ENCODE results near the gene TSPAN9.

Gene TSPAN9

GRCh38 chr12:3204143-3204542, 127.0 kb downstream of the TSPAN9 start:
- H3K27me3 ChIP-seq (ENCODE audit: control insufficient read depth, insufficient read depth, low read length, poor library complexity, severe bottlenecking): peaks cover 38% of the 10 kb centered on the region
- no peak overlapping the region for H3K27ac ChIP-seq (ENCODE audit: insufficient read depth, low read depth, low read length, poor library complexity, severe bottlenecking)
- H3K4me1 ChIP-seq (ENCODE audit: control insufficient read depth, insufficient read depth, low read length): peaks cover 63% of the 10 kb centered on the region
- no peaks in the 10 kb centered on the region for H3K9me3 ChIP-seq (ENCODE audit: control insufficient read depth, low read length)
- no peaks in the 10 kb centered on the region for H3K36me3 ChIP-seq (ENCODE audit: control insufficient read depth, insufficient read depth, low read length)
- WGBS, 2 experiments: 90 to 91% methylated on average over 10 of the region's 10 CpGs
- no peak overlapping the region for H3K4me3 ChIP-seq (ENCODE audit: insufficient read depth, low read depth, low read length)

DNA sequence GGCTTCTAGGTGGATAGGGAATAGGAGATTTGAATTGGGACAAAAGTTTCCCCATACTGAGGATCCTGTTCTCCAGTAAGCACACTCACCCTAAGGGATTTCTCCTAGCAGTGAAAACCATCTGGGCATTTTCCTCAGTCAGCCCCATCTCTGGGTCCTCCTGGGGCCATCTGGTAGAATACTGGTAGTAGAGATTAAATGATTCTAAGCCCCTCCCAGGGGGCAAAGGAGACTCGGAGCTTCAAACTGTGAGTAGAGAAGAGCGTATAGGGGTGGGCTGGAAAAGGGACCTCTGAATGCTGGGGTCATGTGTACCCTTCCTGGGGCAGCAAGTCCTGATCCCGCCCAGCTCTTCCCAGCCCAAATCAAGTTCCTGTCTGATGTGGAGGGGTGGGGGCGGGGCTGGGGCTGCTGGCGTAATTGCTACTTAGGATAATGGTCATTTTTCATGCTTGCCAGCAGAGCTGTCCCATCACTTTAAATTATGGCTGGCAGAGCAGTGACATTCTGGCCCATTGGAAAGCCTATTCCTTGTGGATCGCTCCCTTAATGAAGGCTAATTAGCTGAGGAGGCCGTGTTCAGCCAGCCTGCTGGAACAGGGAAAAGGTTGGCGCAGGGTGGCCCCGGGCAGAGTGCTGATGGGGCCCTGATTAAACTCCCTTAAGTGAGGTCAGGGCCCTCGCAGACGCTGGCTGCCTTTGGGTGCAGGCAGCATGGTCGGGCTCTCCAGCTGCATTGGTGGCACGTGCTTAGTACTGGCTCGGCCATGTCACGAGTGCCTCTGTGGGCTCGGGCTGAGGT, 127.8 kb downstream of the TSPAN9 start:
- 89 to 90% methylated on average over 16 of the region's 16 CpGs for WGBS, 2 experiments
- Histone ChIP-seq H3K9me3 (ENCODE audit: control insufficient read depth, low read length) (no peaks in the 10 kb centered on the region), H3K27me3 (ENCODE audit: control insufficient read depth, insufficient read depth, low read length, poor library complexity, severe bottlenecking) (peaks cover 30% of the 10 kb centered on the region), H3K27ac (ENCODE audit: insufficient read depth, low read depth, low read length, poor library complexity, severe bottlenecking) (no peak overlapping the region), H3K4me1 (ENCODE audit: control insufficient read depth, insufficient read depth, low read length) (peaks cover 58% of the 10 kb centered on the region), H3K4me3 (ENCODE audit: insufficient read depth, low read depth, low read length) (no peak overlapping the region), H3K36me3 (ENCODE audit: control insufficient read depth, insufficient read depth, low read length) (no peaks in the 10 kb centered on the region)

GRCh38 chr12:3205742-3206519, 128.8 kb downstream of the TSPAN9 start:
- Histone ChIP-seq H3K4me3 (ENCODE audit: insufficient read depth, low read depth, low read length) (no peak overlapping the region), H3K36me3 (ENCODE audit: control insufficient read depth, insufficient read depth, low read length) (no peaks in the 10 kb centered on the region), H3K27ac (ENCODE audit: insufficient read depth, low read depth, low read length, poor library complexity, severe bottlenecking) (no peak overlapping the region), H3K4me1 (ENCODE audit: control insufficient read depth, insufficient read depth, low read length) (peaks cover 57% of the 10 kb centered on the region), H3K27me3 (ENCODE audit: control insufficient read depth, insufficient read depth, low read length, poor library complexity, severe bottlenecking) (peaks cover 20% of the 10 kb centered on the region), H3K9me3 (ENCODE audit: control insufficient read depth, low read length) (no peaks in the 10 kb centered on the region)
- WGBS, 2 experiments: 89 to 92% methylated on average over 13 of the region's 13 CpGs

DNA sequence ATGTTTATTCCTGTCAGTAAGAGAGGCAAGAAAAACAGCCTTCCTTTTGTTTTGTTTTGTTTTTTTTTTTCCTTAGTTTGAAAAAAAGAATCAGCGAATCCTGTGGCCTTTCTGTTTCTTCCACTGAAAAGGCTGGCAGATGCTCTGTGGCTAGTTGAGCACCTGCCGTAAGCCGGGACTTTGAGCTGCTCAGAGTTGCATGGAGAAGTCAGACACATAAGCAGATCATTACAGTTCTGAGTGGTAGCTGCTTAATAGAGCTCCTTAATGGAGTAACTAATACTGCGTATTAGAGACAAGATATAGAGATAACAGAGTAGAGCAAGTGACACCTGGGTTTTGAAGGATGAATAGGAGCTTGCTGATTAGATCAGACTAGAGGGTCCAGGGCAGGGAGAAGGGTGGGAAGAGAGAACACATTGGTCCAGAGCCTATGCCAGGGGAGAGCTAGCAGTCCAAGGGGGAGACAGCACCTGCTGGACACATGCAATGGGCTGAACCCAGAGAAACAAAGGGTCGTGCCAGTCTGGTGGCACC, 129.4 kb downstream of the TSPAN9 start:
- Histone ChIP-seq H3K27ac (ENCODE audit: insufficient read depth, low read depth, low read length, poor library complexity, severe bottlenecking) (no peak overlapping the region), H3K9me3 (ENCODE audit: control insufficient read depth, low read length) (no peaks in the 10 kb centered on the region), H3K4me1 (ENCODE audit: control insufficient read depth, insufficient read depth, low read length) (peaks cover 50% of the 10 kb centered on the region), H3K4me3 (ENCODE audit: insufficient read depth, low read depth, low read length) (no peak overlapping the region), H3K27me3 (ENCODE audit: control insufficient read depth, insufficient read depth, low read length, poor library complexity, severe bottlenecking) (peaks cover 13% of the 10 kb centered on the region), H3K36me3 (ENCODE audit: control insufficient read depth, insufficient read depth, low read length) (no peaks in the 10 kb centered on the region)
- 91 to 93% methylated on average over 5 of the region's 5 CpGs for WGBS, 2 experiments

DNA sequence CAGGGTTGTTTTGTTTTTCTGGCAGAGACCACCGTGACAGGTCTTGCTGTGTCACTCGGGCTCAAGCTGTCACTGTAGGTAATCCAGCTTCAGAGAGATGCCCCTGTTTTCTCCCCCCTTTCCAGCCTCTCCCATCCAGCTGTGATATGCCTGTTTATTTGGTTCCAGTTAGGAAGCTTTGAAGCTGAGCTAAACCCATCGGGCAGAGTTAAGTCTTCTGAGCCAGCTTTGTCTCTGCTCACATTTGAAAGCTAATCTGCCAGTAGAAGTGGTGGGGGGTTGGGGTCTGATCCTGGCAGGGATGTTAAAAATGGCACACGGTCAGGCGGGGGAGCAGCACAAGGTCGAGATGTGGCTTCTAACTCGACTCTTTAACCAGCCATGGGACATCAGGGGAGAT, 130.0 kb downstream of the TSPAN9 start:
- 33 to 52% methylated on average over 7 of the region's 7 CpGs for WGBS, 2 experiments
- Histone ChIP-seq H3K4me1 (ENCODE audit: control insufficient read depth, insufficient read depth, low read length) (peaks cover 44% of the 10 kb centered on the region), H3K9me3 (ENCODE audit: control insufficient read depth, low read length) (no peaks in the 10 kb centered on the region), H3K4me3 (ENCODE audit: insufficient read depth, low read depth, low read length) (no peak overlapping the region), H3K27ac (ENCODE audit: insufficient read depth, low read depth, low read length, poor library complexity, severe bottlenecking) (no peak overlapping the region), H3K36me3 (ENCODE audit: control insufficient read depth, insufficient read depth, low read length) (no peaks in the 10 kb centered on the region), H3K27me3 (ENCODE audit: control insufficient read depth, insufficient read depth, low read length, poor library complexity, severe bottlenecking) (peaks cover 7% of the 10 kb centered on the region)

DNA sequence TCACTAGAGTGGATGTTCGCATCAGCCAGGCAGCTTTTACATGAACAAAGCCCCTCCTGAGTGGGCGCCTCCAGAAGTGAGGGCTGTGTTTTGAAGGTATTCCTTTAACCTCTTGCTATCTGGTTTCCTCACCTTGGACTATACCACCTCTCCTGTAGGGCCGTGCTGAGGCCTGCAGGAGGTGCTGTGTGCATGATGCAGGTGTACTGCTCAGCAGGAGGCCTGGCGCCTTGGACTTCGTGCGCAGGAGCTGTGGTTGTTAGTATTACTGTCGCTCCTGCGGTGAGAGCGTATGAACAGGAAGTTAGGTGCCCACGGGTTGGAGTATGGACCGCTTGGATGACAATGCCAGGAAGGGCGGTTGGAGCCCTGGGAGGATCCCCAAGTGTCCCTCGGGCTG, 130.7 kb downstream of the TSPAN9 start:
- Histone ChIP-seq H3K27ac (ENCODE audit: insufficient read depth, low read depth, low read length, poor library complexity, severe bottlenecking) (no peak overlapping the region), H3K4me1 (ENCODE audit: control insufficient read depth, insufficient read depth, low read length) (peaks cover 44% of the 10 kb centered on the region), H3K4me3 (ENCODE audit: insufficient read depth, low read depth, low read length) (no peak overlapping the region), H3K36me3 (ENCODE audit: control insufficient read depth, insufficient read depth, low read length) (no peaks in the 10 kb centered on the region), H3K27me3 (ENCODE audit: control insufficient read depth, insufficient read depth, low read length, poor library complexity, severe bottlenecking) (peaks cover under 1% of the 10 kb centered on the region), H3K9me3 (ENCODE audit: control insufficient read depth, low read length) (no peaks in the 10 kb centered on the region)
- WGBS, 2 experiments: 76 to 79% methylated on average over 13 of the region's 13 CpGs

- 64 to 70% methylated on average over 9 of the region's 9 CpGs for WGBS, 2 experiments
- Histone ChIP-seq H3K4me3 (ENCODE audit: insufficient read depth, low read depth, low read length) (no peak overlapping the region), H3K27me3 (ENCODE audit: control insufficient read depth, insufficient read depth, low read length, poor library complexity, severe bottlenecking) (no peaks in the 10 kb centered on the region), H3K27ac (ENCODE audit: insufficient read depth, low read depth, low read length, poor library complexity, severe bottlenecking) (no peak overlapping the region), H3K36me3 (ENCODE audit: control insufficient read depth, insufficient read depth, low read length) (no peaks in the 10 kb centered on the region), H3K9me3 (ENCODE audit: control insufficient read depth, low read length) (no peaks in the 10 kb centered on the region), H3K4me1 (ENCODE audit: control insufficient read depth, insufficient read depth, low read length) (peaks cover 33% of the 10 kb centered on the region)
Measured at GRCh38 chr12:3213188-3213587, 136.0 kb downstream of the TSPAN9 start.

DNA sequence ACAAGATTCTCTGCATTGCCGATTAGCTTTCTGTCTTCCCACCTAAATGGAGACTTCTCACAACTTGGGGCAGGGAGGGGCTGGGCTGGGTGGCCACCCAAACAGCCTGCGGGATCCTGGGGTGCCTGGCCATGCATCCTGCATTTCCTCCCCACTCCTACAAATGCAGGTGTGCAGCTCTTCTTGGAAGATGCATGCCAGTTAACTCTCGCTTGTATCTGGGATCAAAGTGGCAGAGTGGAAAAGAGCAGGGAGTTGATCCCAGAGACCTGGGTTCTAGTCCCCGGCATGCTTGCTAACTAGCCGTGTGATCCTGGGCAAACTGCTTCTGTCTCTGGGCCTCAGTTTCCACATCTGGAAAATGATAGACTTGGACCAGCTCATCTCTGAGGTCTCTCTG, 136.6 kb downstream of the TSPAN9 start:
- 88 to 92% methylated on average over 5 of the region's 5 CpGs for WGBS, 2 experiments
- no peaks in the 10 kb centered on the region for H3K9me3 ChIP-seq (ENCODE audit: control insufficient read depth, low read length)
- H3K36me3 ChIP-seq (ENCODE audit: control insufficient read depth, insufficient read depth, low read length): no peaks in the 10 kb centered on the region
- H3K4me1 ChIP-seq (ENCODE audit: control insufficient read depth, insufficient read depth, low read length): peaks cover 34% of the 10 kb centered on the region
- H3K27ac ChIP-seq (ENCODE audit: insufficient read depth, low read depth, low read length, poor library complexity, severe bottlenecking): no peak overlapping the region
- no peak overlapping the region for H3K4me3 ChIP-seq (ENCODE audit: insufficient read depth, low read depth, low read length)
- no peaks in the 10 kb centered on the region for H3K27me3 ChIP-seq (ENCODE audit: control insufficient read depth, insufficient read depth, low read length, poor library complexity, severe bottlenecking)

GRCh38 chr12:3214526-3215365, 137.6 kb downstream of the TSPAN9 start:
- Histone ChIP-seq H3K27me3 (ENCODE audit: control insufficient read depth, insufficient read depth, low read length, poor library complexity, severe bottlenecking) (no peaks in the 10 kb centered on the region), H3K4me3 (ENCODE audit: insufficient read depth, low read depth, low read length) (no peak overlapping the region), H3K9me3 (ENCODE audit: control insufficient read depth, low read length) (no peaks in the 10 kb centered on the region), H3K27ac (ENCODE audit: insufficient read depth, low read depth, low read length, poor library complexity, severe bottlenecking) (no peak overlapping the region), H3K36me3 (ENCODE audit: control insufficient read depth, insufficient read depth, low read length) (no peaks in the 10 kb centered on the region), H3K4me1 (ENCODE audit: control insufficient read depth, insufficient read depth, low read length) (peaks cover 35% of the 10 kb centered on the region)
- 33% methylated on average over 20 of the region's 20 CpGs for WGBS, 2 experiments

All from ectodermal cell (in vitro differentiated cells).